HG03045 (cell line): Measurements from ENCODE around the gene BOD1.

Experiments used
- ATAC-seq: cut with Tn5 transposase; IDR thresholded peaks from one replicate; pipeline ENCODE4 v1.9.1; 2021; ENCODE audit warnings: mild to moderate bottlenecking, moderate library complexity; ENCODE audit not compliant: unreplicated experiment

BOD1 gene

DNA sequence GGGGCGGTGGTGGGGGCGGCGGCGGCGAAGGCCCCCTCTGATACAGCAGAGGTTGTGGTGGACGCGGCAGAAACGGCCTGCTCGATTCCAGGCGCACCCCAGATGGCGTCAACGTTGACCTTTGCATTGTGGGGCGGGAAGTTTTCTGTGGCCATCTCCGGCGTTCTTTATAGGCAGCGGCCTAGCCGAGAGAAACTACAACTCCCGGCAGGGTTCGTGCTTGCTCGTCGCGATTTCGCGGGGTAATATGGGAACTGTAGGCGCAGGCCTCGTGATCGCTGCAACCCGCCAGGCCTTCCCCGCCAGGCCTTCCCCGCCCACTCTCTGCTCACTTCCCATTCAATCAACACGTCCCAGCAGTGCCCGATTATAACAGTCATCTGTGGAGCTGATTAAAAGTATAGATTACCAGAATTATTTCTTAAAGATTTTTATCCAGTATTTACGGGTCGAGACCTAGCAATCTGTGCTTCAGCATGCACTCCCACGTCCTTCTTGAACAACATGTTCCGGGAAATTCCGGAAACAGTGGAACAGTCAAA is at the start of gene BOD1:
Gene BOD1 (minus strand): TSS at position 74 of the 542 bp plus-strand sequence. CDS start 214 bp downstream, outside the sequence.
- peak; percentile 92 for ATAC-seq

DNA sequence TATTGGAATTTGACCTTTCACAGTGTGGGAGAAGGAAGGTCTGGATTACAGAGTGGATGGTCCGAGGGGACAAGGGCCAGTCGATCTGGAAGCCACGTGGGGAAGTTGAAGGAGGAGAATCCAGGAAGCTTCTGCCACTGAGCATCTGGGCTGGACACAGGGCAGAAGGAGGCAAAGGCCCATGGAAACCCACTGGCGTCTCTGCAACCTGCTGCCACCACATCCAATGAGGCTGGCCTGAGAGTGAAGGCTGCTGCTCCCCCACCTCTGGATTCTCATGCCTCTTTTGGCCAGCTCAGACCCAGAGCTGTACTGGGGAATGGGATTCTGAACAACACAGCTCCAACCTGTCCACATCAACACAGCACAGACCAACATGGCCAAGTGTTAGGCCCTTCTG is 48.9 kb upstream of the BOD1 start:
- no peak for ATAC-seq

DNA sequence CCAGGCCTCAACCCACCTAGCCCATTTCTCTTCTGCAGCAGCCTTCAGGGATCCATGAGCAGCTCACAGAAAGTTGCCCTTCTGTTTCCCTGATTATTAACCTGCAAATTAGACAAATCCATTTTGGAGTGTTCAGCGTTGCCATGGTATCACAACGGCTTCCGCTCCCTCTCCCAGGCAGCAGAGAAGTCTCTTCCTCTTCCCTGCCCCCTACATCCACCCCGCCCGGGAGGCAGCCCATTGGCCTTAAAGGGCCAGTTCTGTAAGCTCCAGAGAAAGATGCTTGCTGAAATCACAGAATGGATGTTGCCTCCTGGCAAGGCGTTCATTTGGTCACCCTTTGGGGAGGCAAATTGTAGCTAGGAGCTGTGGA is 47.7 kb upstream of the BOD1 start:
- ATAC-seq: no peak

DNA sequence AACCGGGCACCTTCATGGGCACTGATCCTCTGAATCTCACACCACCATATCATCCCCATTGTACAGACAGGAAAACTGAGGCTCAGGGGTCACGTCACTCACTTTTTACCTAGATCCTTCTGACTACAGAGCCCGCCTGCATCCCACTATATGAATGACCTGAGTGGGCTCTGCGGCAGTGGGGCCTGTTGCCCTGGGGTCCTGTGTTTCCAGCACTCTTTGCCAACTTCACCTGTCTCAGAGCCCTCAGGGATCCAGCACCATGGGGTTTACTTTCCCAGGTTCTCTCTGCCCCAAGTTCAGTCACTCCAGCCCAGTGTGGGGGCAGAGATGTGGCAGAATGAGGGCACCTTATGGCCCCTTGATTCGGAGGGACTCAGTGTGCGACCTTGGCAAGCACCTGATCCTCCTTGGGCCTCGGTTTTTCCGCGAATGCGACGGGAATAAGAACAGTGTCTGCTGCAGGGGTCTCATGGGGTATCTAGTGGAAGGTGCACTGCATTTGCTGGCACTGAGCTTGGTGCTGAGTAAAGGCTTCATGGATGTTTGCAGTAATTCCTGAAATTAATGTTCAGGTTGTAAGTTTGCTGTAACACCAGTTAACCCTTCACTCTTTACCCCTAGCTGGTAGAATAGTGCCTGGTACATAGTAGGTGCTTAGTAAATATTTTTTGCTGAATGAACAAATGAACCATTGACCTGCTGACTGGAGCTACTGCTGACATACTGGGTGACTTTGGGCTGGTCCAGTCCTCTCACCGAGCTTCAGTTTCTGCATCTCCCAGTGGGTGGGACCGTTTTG is 47.1 kb upstream of the BOD1 start:
- no peak for ATAC-seq

DNA sequence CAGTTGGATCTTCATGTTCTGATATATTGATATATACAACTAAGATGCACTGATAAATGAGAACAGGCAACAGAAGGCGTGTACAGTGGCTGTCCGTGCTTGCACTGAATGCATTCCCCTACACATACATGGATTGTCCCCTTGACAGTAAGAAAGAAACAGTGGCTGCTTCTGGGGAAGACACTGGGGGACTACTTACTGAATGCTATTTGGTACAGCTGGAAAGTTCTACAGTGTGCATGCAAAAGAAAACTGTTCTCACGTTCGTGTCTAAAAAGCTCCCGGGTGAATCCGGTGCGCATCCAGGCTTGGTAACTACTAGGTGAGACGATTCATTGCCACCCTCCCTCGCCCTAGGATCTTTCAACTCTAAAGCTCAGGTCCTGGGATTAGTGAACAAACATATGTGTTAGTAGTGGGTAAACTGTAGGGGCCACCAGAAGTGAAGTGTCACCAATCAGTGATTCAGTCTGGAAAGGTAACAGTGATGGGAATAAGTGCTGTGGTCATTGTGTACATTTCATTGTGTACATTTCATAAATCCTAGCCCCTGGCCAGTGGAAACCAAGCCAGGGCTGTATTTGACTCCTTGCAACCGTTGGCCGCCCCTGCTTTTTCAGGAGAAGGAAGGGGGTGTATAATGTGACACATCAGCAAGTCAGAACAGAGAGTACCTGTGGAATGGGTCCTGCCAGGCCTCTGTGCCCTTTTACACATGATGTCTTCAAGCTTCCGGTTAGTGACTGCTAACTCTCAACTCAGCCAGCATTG is 46.3 kb upstream of the BOD1 start:
- no peak for ATAC-seq

DNA sequence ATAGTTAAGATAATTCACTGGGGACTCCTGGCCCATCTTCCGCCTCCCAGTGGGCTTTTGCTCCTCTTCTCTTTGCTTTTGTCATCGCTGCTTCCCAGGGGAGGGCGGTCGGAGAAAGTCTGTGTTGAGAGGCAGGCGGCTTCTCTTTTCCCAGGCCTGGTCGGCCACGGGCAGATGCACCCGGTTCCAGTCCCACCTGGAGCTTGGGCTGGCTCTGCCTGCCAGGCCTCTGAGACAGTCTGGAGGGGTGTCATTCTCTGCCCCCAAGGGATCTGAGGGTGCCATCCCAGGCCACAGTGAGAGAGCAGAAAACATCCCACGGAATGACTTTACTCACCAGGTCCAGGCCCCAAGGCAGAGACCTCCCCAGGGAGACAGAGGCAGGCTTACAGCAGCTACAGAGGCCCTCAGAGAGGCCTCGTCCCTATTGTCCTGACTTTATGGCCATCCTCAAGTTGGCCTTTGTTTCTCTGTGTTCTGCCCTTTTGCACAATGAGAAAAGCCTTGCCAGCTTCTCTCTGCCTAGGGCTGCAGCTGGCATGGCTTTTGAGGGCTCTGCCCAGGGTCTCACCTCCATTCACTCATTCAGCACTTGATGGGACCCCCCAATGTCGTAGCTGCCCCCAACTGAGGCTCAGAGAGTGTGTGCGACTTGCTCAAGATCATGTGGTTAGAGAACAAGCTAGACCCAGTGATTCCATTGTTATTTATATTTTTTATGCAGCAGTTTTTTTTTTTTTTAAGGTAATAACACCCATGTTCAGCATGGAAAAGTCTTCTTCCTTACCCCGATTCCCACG is 44.2 kb upstream of the BOD1 start:
- no peak for ATAC-seq

DNA sequence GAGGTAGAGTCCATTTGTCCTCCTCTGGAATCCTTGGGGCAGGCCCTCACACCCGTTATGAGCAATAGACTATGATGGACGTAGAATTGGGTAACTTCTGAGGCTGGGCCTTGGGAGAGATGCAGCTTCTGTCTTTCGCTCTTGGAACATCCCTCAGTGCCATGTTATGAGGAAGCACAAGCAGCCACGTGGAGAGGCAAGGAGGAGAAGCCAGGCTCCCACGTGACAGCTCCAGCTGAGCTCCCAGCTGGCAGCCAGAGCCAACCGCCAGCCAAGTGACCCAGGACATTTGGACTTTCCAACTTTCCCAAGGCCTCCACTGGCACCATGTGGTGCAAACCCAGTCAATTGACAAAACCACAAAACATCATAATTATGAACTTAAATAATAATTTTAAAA is 43.0 kb upstream of the BOD1 start:
- ATAC-seq: no peak

DNA sequence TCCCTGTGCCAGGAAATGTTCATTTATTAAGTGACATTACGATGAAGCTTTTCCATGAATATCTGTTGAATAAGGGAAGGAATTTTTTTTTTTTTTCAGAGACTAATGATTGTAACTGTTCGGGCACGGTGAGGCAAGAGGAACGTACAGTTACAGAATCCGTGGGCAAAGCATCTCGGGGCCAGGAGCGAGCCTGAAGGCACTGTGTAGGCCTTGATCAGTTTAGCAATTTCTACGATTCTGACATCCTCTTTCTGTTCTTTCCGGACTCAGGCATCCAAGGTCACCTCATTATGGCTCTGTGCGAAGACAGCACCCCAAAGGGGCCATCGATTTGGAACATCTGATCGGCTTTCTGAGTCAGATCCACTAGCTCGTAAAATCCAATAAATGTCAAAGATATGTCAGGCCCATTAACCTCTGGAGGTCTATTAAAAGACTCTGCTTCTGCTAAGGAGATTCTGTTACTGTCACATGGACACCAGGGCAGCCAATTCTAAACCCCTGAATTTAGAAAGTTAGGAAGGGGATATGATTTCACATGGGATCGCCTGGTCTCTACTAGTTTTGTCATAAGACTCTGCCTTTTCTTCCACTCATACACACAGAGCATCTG is 41.4 kb upstream of the BOD1 start:
- no peak for ATAC-seq

DNA sequence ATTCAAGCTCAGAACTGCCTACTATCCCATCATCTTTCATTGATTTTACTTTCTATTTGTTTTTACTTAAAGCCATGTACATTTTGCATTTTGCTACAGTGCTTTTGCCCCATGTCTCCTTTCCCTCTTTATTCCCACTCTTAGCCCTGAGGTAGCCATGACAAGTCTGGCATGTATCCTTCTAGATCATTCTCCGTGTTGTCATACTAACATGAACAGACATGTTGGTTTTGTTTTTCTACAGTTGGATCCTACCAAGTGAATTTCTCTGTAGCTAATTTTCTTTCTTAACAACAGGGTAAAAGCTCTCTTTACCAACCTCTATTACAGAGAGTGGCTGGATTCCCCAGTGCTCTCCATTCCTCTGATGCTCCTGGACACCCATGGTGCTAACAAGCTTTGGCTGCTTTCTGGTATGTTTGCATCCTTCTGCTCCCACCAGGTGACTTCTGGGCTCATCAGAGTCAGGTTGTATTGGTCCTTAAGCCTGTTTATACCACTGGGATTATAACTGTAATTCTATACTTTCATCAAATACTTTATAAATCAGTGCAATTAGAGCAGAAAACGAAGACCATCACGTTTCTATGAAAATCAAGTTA is 38.8 kb upstream of the BOD1 start:
- ATAC-seq: no peak

DNA sequence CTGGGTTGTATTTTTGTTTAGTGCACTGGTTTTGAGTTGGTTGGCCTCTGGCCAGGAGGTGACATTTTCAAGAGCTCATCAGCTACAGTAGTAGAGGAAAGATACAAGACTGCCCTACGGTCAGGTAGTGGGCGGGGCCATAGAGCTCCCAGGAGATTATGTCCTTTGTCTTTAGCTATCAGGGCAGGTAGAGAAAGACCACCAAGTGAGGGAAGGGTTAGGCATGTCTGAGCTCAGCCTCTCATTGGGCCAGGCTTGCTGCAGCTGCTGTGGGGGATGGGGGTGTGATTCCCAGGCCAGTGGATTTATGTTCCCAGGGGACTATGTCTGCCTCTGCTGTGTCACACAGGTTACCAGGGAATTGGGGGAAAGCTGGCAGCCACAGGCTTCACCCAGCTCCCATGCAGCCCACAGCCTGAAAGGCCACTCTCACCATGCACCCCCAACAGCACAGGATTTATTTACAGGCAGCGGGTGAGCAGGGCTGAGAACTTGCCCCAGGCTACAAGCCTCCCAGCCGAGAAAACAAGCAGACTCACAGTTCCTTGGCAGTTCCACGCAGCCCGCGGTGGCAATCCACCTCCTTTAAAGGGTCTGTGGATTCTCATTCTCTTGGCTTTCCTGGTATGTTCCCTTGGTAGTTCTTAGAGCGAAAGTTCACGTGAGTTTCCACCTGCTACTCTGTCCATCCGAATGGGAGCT is 37.5 kb upstream of the BOD1 start:
- ATAC-seq: no peak

DNA sequence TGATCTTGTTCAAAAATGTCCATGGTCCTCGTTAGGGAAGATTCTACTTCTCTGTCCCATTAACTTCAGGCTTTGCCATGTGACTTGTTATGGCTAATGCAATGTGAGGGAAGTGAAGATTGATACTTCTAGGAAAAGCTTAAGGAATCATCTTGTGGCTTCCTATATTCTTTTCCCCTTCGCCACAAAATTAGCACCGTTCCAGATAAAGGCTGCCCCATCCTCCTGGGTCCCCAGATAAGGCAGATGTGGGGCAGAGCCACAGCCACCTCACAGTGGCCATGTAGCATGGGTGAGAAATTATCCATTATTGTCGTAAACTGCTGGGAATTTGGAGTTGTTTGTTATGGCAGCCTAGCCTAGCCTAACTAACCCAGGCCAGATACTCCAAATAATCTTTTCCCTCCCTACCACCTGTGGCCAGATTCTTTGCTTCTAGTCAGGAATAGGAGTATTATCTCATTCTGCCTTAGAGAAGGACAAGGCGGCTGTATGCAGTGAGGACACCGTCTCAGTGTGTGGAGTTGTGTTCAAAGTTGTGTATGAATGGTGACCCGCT is 31.9 kb upstream of the BOD1 start:
- no peak for ATAC-seq

DNA sequence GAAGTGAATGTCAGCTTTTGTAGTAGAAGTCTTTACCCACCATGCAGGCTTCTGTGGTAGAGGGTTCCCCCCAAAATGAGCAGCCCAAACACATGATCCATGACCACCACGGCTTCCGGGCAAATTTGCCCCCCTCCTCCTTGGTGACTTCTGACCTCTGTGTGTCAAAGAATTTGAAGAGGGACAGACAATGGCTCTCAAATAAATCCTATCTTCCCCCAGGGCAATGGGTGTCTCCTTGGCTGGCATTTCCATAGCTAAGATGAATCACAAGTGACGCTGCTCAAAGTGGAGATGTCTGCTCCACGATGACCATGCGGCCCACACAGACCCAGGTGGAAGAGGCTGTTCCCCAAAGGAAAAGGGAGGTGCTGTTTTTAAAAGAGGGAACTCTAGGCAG is 30.2 kb upstream of the BOD1 start:
- ATAC-seq: no peak

DNA sequence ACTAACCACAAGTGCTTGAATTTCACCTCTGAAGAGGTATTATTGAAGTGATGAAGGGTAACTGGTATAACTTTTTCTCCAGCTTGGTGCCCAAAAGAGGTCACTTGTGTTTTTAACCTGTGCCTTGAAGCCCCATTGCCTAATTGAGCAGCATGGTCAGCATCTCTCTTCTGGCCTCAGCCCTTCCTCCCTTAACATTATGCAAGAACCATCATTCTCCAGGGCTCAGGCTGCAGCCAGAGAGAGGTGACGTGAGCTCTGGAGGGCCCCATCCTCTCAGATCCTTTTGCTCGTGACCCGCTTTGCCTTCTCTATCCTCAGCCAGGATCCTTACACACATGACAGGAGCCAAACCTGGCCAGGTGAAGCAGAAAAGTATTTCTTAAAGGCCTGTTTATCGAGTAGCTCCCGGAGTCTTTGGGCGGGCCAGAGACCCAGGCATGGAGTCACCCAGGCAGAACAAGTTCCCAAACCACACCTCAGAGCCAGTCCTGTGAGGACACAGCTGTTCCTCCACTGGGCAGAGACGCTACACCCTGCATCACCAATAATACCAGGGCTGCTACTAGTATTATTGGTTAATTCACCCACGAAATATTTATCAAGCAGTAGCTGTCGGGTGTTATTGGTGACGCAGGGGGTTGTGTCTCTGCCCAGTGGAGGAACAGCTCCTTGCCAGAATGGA is 29.6 kb upstream of the BOD1 start:
- ATAC-seq: no peak

DNA sequence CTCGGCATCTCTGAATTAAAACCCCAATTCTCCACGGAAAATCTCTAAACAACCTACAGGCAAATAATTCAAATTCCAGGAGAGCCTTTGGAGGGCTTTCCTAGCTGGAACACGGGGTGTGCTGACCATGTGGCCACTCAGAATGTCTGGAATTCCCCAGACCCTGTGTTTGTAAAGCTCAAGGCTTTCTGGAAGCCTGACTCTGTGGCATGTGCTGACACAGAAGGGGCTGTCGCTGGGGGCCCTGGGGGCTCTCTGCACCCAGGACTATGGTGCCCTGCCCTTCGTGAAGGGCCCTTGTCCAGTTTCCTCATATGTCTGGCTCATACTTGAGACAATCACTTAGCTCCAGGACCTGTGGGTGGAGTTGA is 29.0 kb upstream of the BOD1 start:
- no peak for ATAC-seq

DNA sequence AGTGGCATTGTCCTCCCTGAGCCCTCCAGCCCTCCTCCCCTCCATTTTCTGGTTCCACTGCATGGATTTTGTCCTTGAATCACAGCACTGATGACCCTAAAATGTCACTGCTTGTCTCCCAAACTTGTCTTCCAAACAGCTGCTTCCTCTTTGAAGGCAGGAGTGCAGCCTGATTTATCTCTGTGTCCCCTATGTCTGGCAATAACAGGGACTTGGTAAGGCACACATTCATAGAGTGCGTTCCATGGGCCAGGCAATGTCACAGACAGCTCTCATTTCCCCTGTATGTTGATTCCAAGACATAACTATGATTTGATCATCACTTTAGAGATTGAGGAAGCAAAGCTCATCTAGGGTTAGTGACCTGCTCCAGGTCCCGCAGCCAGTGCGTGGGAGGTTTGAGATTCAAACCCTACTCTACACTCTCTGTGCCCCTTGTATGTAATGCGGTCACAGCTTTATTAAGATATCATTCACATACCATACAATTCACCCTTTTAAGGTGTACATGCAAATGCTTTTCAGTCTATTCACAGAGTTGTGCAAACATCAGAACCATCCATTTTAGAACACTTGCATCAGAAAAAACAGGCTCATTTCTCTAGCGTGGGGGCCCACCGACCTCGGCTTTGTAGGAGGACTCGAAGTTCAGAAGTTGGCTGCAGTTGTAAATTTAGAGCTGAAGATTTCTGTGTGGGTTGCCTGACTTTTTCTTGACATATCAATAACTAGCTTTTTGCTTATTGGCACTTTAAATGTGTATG is 28.4 kb upstream of the BOD1 start:
- ATAC-seq: no peak

DNA sequence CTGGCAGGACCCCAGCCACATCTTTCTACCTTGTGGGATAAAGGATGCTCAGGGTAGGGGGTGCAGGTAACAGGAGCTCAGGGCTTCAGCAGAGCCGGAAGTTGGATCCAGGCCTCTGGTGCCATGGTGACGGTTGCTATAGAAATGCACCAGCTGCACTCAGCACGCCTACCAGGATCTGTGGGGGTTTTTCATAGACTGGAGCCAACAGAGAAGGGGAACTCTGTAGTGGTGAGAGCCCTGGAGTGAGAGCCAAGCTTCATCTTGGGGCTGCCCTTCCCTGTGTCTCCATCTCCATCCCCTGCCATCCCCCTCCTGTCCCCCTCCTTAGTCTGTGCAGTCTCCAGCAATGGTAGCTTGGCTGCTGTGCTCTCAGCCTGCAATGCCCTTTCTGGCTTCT is 27.5 kb upstream of the BOD1 start:
- peak; percentile 87 for ATAC-seq

DNA sequence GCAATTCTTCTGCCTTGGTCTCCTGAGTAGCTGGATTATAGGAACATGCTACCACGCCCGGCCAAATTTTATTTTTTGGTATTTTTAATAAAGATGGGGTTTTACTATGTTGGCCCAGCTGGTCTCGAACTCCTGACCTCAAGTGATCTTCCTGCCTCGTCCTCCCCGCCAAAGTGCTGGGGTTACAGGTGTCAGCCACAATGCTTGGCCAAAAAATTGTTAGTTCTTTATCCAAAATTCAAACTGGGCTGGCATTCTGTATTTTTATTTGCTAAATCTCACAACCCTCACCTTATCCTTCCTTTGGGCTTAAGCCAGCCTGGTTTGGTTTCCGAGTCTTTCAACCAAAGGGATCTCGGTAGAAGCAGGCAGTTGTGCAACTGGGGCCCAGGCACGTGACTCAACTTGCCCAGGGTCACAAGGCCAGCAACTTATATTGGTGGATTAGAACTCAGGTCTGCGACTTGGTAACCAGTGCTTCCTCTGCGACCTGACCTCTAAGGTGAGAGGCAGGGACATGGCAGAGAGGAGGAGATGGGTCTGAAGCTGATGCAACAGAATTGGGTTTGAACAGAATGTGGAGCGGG is 26.5 kb upstream of the BOD1 start:
- ATAC-seq: no peak
